Activated CD8-positive, alpha-beta memory T cell treated with anti-CD3 and anti-CD28 coated beads, Interleukin-2, amount 10 ng/mL, durations not matched to agents 7 days and 5 days (primary cell): ENCODE results near the gene LST1. TPM values are rescaled to one million over a fixed set of nuclear protein-coding genes. Genes with fewer than 3 reads are reported as not detected.

Experiments used
- ATAC-seq: fragments of 150-1000 bp; cut with Tn5 transposase; one replicate; pipeline ENCODE4 v1.10.0; 2021; ENCODE audit warnings: moderate library complexity
- CTCF ChIA-PET: fragments of 350-600 bp; sonication (Branson Sonifier 250); formaldehyde crosslinking; loops from one replicate; lab custom pipeline; 2021; ENCODE audit warnings: antibody characterized with exemption; lab: Charles Lee
- DNase-seq: peaks from one replicate; pipeline ENCODE4 v3.0.0-alpha.2; 2020
- H3K27ac Mint-ChIP-seq: one replicate; pipeline ENCODE4 v1.8.0; 2021; ENCODE audit warnings: mild to moderate bottlenecking, mixed read lengths
- H3K27me3 Mint-ChIP-seq: one replicate; pipeline ENCODE4 v1.8.0; 2021; ENCODE audit warnings: mixed read lengths
- H3K36me3 Mint-ChIP-seq: one replicate; pipeline ENCODE4 v1.8.0; 2021; ENCODE audit warnings: mild to moderate bottlenecking, mixed read lengths
- H3K4me1 Mint-ChIP-seq: one replicate; pipeline ENCODE4 v1.8.0; 2021; ENCODE audit warnings: mixed read lengths
- H3K4me3 Mint-ChIP-seq: one replicate; pipeline ENCODE4 v1.8.0; 2021; ENCODE audit warnings: mild to moderate bottlenecking, moderate library complexity, mixed read lengths
- H3K9me3 Mint-ChIP-seq: one replicate; pipeline ENCODE4 v1.8.0; 2022; ENCODE audit warnings: low read depth, mixed read lengths
- total RNA-seq, 2 experiments: library from RNA; stranded (reverse); gene quantifications; one replicate each; pipeline ENCODE4 v1.2.3, GENCODE V29; 2021

Gene LST1
- total RNA-seq, 2 experiments from 2014 or later, result 71.6 to 109 TPM

DNA sequence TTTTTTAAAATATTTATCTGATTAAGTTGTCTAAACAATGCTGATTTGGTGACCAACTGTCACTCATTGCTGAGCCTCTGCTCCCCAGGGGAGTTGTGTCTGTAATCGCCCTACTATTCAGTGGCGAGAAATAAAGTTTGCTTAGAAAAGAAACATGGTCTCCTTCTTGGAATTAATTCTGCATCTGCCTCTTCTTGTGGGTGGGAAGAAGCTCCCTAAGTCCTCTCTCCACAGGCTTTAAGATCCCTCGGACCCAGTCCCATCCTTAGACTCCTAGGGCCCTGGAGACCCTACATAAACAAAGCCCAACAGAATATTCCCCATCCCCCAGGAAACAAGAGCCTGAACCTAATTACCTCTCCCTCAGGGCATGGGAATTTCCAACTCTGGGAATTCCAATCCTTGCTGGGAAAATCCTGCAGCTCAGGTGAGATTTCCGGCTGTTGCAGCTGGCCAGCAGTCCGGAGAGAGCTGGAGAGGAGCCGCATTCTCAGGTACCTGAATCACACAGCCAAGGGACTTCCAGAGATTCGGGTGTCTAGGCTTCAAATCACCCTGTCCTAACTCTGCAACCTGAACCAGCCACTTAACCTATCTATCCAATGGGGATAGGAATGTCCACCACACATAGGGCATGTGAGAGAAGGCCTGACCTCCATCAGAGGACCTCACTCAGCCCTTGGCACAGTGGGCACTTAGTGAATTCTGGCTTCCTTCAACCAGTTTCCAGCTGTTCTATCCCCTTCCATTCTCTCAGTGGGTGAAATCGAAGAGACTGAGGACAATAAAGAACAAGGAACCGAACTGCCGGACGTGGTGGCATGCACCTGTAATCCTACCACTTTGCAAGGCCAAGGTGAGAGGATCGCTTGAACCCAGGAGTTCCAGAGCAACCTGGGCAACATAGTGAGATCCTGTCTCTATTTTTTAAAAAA lies 7.6 kb upstream of the LST1 start:
- peak overlapping the region; percentile 65 for H3K27ac Mint-ChIP-seq
- peak overlapping the region; percentile 86 for H3K4me3 Mint-ChIP-seq
- H3K27me3 Mint-ChIP-seq, result no peaks in the 10 kb centered on the region
- H3K9me3 Mint-ChIP-seq, result no peaks in the 10 kb centered on the region
- peaks cover 71% of the 10 kb centered on the region for H3K4me1 Mint-ChIP-seq
- H3K36me3 Mint-ChIP-seq, result peaks cover 63% of the 10 kb centered on the region
- CTCF ChIA-PET, result interaction anchor here (1.3 to 26.0 kb wide), 6 partner anchors 9 to 252 kb away, joined by 3 to 952 read pairs (median 146); partner anchors contain the start of genes ATP6V1G2, DDX39B, LST1 and LTA
- DNase-seq, result no peak
- ATAC-seq, result no peak

- Mint-ChIP-seq H3K4me1 (peaks cover 70% of the 10 kb centered on the region), H3K9me3 (no peaks in the 10 kb centered on the region), H3K4me3 (peak overlapping the region; percentile 86), H3K27me3 (no peaks in the 10 kb centered on the region), H3K27ac (peak overlapping the region; percentile 65), H3K36me3 (peaks cover 66% of the 10 kb centered on the region)
- ATAC-seq, result no peak
- CTCF ChIA-PET, result interaction anchor here (1.9 to 26.0 kb wide), 5 partner anchors 9 to 43 kb away, joined by 6 to 952 read pairs (median 189); partner anchors contain the start of genes ATP6V1G2, DDX39B, LST1 and LTA
- no peak for DNase-seq
Measured at GRCh38 chr6:31579119-31579505, 7.0 kb upstream of the LST1 start.

DNA sequence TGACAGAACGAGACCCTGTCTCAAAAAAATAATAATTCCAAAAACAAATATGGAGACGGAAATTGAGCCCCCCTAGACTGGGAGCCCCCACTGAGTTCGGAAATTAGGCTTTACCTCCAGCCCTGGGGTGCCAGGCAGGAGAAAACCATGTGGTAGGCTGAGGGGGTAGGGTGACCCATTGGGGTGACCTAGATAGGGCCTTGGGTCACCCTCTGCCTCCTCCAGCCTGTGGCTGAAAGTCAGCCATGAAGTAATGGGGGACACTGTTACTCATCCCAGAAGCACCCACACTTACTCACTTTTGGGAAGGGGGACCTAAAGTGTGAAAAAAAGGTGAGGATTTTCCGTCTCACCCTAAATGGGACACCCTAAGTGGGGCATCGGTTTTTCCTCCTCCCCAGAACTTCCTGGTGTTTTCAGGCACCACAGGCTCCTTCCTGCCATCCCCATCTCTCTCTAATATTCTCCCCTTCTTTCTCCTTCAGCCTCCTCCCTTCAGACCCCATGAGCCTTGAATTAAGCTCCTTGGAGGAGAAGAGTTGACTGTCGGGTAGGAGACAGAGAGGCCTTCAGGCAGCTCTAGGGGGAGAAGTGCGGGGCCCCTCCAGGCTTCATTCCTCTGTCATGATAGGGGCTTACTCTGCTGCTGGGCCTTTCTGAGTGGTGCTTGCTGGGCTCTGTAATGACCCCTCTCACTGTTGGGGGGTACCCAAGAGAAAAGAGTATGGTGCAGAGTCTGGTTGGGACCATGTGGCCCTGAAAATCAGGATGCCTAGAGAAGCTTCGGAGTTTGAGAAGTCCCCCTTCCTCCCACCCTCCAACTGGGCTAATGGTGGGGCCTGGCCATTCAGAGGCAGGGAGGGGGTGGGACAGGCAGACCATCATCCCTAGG lies 6.3 kb upstream of the LST1 start:
- H3K27me3 Mint-ChIP-seq, result no peaks in the 10 kb centered on the region
- peaks cover 66% of the 10 kb centered on the region for H3K36me3 Mint-ChIP-seq
- CTCF ChIA-PET, result interaction anchor here (1.2 to 26.0 kb wide), 8 partner anchors 10 to 159 kb away, joined by 3 to 952 read pairs (median 56); partner anchors contain the start of genes ATP6V1G2, DDX39B, LST1 and LTA
- ATAC-seq (no peak), DNase-seq (no peak)
- H3K27ac Mint-ChIP-seq, result peak overlapping the region; percentile 94
- peak overlapping the region; percentile 86 for H3K4me3 Mint-ChIP-seq
- peaks cover 70% of the 10 kb centered on the region for H3K4me1 Mint-ChIP-seq
- H3K9me3 Mint-ChIP-seq, result no peaks in the 10 kb centered on the region

GRCh38 chr6:31580438-31580740 lies 5.7 kb upstream of the LST1 start:
- CTCF ChIA-PET, result interaction anchor here (1.2 to 26.0 kb wide), 8 partner anchors 11 to 158 kb away, joined by 3 to 952 read pairs (median 56); partner anchors contain the start of genes ATP6V1G2, DDX39B, LST1 and LTA
- Mint-ChIP-seq H3K27me3 (no peaks in the 10 kb centered on the region), H3K4me3 (peak overlapping the region; percentile 86), H3K27ac (peak overlapping the region; percentile 94), H3K36me3 (peaks cover 65% of the 10 kb centered on the region), H3K4me1 (peaks cover 70% of the 10 kb centered on the region), H3K9me3 (no peaks in the 10 kb centered on the region)
- DNase-seq, result no peak
- no peak for ATAC-seq

GRCh38 chr6:31580807-31581433 lies 5.2 kb upstream of the LST1 start:
- DNase-seq, result peak; percentile 92
- Mint-ChIP-seq H3K4me3 (peak overlapping the region; percentile 86), H3K27ac (peak overlapping the region; percentile 94), H3K36me3 (peaks cover 59% of the 10 kb centered on the region), H3K27me3 (no peaks in the 10 kb centered on the region), H3K4me1 (peaks cover 70% of the 10 kb centered on the region), H3K9me3 (no peaks in the 10 kb centered on the region)
- ATAC-seq, result peak; percentile 71
- CTCF ChIA-PET, result interaction anchor here (0.7 to 26.0 kb wide), 9 partner anchors 11 to 158 kb away, joined by 3 to 952 read pairs (median 19); partner anchors contain the start of genes ATP6V1G2, DDX39B, LST1 and LTA

DNA sequence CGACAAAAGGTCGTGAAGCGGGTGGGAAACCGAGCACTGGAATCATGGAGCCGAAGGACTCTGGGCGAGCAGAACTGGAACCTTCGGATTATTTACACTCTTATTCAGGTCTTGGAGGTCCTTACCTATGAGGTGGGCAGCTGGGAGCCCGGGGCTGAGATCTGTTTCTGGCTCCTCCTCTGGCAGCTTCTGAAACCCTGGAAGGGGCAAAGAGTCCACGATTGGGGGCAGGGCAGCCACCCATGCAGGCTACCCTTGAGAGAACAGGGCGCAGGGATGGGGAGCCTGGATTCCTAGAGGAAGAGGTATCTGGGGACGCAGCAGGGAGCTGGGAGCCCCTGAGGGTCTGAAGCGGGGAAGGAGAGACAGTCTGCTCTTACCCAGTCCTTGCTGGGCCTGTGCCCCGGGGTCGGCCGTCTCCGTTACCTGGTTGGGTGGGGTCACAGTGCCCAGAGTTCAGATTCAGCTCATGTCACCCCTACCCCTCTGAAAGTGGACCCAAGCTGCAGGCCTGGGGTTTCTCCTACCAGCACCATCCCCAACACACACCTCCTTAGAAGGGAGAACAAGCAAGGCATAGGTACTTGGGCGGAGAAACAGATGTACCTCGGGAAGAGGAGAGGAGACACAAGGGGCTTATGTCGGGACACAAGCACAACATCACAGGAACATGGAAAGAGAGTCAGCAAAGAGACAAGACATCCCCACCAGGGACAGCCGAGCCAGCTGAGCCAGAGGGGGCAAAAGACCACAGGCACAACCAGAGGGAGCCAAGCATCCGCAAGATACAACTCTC lies 4.4 kb upstream of the LST1 start:
- Mint-ChIP-seq H3K9me3 (no peaks in the 10 kb centered on the region), H3K4me1 (peaks cover 70% of the 10 kb centered on the region), H3K27ac (peak overlapping the region; percentile 94), H3K27me3 (no peaks in the 10 kb centered on the region), H3K36me3 (peaks cover 52% of the 10 kb centered on the region), H3K4me3 (peak overlapping the region; percentile 86)
- DNase-seq (no peak), ATAC-seq (no peak)
- CTCF ChIA-PET, result interaction anchor here (0.7 to 26.0 kb wide), 9 partner anchors 12 to 246 kb away, joined by 3 to 952 read pairs (median 19); partner anchors contain the start of genes ATP6V1G2, DDX39B, HSPA1B and LST1

DNA sequence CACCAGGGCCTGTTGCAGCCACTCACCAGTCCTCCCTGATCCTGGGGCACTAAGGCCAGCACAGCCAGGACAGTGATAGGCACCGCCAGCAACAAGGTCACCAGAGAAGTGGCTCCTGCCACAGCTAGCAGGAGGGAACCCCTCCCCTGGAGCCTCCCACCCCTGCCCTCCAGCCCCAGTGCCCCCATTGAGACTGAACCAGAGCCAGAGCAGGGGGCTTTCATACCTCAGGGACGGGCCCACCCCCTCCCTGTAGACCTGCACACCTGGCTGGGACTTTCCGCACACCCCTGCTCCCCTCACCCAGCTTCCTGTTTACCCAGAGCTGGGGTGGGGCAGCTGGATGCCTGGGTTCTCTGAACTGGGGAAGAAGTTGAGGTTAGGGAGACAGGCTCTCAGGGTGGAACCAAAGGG lies 3.8 kb upstream of the LST1 start, which contains the start of gene LTB:
Gene LTB (minus strand): TSS at position 195 of the 414 bp plus-strand sequence. CDS start 7 bp downstream, at position 188.
- Mint-ChIP-seq H3K9me3 (no peaks in the 10 kb centered on the region), H3K27ac (peak within 1 kb of the TSS; percentile 94), H3K4me1 (peaks cover 70% of the 10 kb centered on the region), H3K4me3 (peak within 1 kb of the TSS; percentile 86), H3K27me3 (no peaks in the 10 kb centered on the region), H3K36me3 (peaks cover 48% of the 10 kb centered on the region)
- CTCF ChIA-PET, result interaction anchor here (1.2 to 26.0 kb wide), 7 partner anchors 1 to 245 kb away, joined by 3 to 952 read pairs (median 189); partner anchors contain the start of genes ATP6V1G2, DDX39B, HSPA1B and LST1
- ATAC-seq, result peak; percentile 4
- DNase-seq, result peak; percentile 69

- peak; percentile 77 for DNase-seq
- H3K4me1 Mint-ChIP-seq, result peaks cover 71% of the 10 kb centered on the region
- peak; percentile 28 for ATAC-seq
Measured at GRCh38 chr6:31585491-31585890, 586 bp upstream of the LST1 start.

DNA sequence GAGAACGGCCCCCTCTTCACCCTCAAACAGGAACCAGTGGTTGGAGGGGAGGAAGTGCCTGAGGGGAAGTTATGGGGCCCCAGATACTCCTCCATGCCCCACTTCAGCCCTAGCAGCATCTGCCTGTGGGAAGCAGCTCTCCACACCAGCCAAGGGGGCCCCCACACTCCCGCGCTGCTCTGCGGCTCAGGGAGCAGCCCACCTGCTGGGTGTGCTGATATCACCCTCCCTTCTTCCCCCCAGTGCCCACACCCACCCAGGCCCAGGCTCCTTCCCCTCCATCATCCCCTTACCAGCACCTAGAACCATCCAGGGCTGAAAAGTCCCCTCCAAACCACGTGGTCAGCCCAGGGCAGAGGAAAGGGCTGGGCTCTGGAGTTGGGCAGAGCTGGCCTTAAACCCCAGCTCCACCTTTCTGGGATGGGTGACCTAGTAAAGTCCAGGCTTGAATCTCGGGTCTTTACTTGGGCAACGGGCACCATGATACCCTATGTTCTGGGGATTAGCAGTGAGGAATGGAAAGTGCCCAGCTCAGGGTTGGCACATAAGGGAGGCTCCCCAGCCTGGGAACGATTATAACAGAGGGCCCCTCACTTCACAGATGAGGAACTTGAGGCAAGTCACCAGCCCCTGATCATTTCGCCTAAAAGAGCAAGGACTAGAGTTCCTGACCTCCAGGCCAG lies 663 bp downstream of the LST1 start:
- CTCF ChIA-PET, result interaction anchor here (0.8 to 26.0 kb wide), 9 partner anchors 6 to 220 kb away, joined by 3 to 952 read pairs (median 5); partner anchors contain the start of genes ATP6V1G2, DDX39B, GPANK1 and LST1
- peaks cover 83% of the 10 kb centered on the region for H3K4me1 Mint-ChIP-seq
- peaks cover 37% of the 10 kb centered on the region for H3K36me3 Mint-ChIP-seq
- no peak for DNase-seq
- H3K27me3 Mint-ChIP-seq, result no peaks in the 10 kb centered on the region
- H3K27ac Mint-ChIP-seq, result peak overlapping the region; percentile 96
- ATAC-seq, result peak; percentile 32
- peak overlapping the region; percentile 83 for H3K4me3 Mint-ChIP-seq
- no peaks in the 10 kb centered on the region for H3K9me3 Mint-ChIP-seq

More at GRCh38 chr6:31585491-31585890, 586 bp upstream of the LST1 start:
- CTCF ChIA-PET, result interaction anchor here (1.1 to 26.0 kb wide), 6 partner anchors 4 to 39 kb away, joined by 3 to 952 read pairs (median 560); partner anchors contain the start of genes ATP6V1G2, DDX39B, LST1 and LTB
- Mint-ChIP-seq H3K27me3 (no peaks in the 10 kb centered on the region), H3K4me3 (peak overlapping the region; percentile 83), H3K36me3 (peaks cover 46% of the 10 kb centered on the region), H3K27ac (peak overlapping the region; percentile 96), H3K9me3 (no peaks in the 10 kb centered on the region)

DNA sequence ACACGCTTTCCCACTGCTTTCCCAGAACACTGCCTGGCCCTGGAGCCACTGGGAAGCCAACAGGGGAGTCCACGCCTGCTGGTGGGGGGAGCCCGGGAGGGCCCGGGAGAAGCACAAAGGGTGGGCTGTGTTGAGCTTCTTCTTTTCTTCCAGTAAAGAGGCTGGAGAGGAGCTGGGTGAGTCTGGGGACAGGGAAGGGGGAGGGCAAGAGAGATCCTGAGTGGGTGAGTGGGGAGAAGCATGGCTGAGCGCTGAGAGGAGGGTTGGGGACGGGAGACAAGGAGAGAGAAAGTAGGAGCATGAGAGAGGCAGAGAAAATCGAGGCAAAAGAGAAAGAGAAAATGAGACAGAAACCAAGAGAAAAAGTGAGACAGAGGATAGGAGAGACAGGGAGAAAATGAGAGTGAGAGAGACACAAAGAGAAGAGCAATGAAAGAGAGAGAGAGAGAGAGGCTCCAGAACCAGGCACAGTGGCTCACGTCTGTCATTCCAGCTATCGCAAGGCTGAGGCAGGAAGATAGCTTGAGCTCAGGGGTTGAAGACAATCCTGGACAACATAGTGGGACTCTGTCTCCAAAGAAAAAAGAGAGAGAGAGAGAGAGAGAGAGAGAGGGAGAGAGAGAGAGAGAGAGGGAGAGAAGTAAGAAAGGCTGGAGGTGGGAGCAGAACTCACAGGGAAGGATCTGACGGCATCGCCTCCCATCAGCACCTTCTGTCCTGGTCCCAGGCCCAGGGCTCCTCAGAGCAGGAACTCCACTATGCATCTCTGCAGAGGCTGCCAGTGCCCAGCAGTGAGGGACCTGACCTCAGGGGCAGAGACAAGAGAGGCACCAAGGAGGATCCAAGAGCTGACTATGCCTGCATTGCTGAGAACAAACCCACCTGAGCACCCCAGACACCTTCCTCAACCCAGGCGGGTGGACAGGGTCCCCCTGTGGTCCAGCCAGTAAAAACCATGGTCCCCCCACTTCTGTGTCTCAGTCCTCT lies 2.0 kb downstream of the LST1 start:
- peaks cover 27% of the 10 kb centered on the region for H3K36me3 Mint-ChIP-seq
- peak overlapping the region; percentile 96 for H3K27ac Mint-ChIP-seq
- ATAC-seq (peak; percentile 6), DNase-seq (no peak)
- H3K4me1 Mint-ChIP-seq, result peaks cover 87% of the 10 kb centered on the region
- peak overlapping the region; percentile 83 for H3K4me3 Mint-ChIP-seq
- H3K27me3 Mint-ChIP-seq, result no peaks in the 10 kb centered on the region
- CTCF ChIA-PET, result interaction anchor here (0.6 to 26.0 kb wide), 7 partner anchors 6 to 242 kb away, joined by 3 to 952 read pairs (median 189); partner anchors contain the start of genes AIF1, ATP6V1G2, DDX39B and LST1
- no peaks in the 10 kb centered on the region for H3K9me3 Mint-ChIP-seq
